HepG2 (cell line): ENCODE data around the gene NXN. TPM values are rescaled to one million over a fixed set of nuclear protein-coding genes. Genes with fewer than 3 reads are reported as not detected.
A peak's percentile ranks its signal among the peaks of the same experiment; 100 is the strongest.

ENCODE experiments used
- ATAC-seq: fragments of 200-7000 bp; cut with Tn5 transposase; 3 replicates; pipeline ENCODE4 v1.9.1; 2020; ENCODE audit warnings: mild to moderate bottlenecking, moderate library complexity
- BruUV-seq: library from RNA; stranded (reverse); fragments of 400-500 nt; replicated peaks from 2 replicates; lab custom pipeline; 2021; lab: Mats Ljungman, UMichigan
- CTCF ChIA-PET: fragments of 300-600 bp; formaldehyde crosslinking; extraction: SDS; loops from one replicate; lab custom pipeline; 2021; ENCODE audit warnings: low total read pairs, inconsistent platforms, low intra/inter-chr PET ratio; lab: Yijun Ruan, JAX
- POLR2A ChIA-PET: fragments of 350-600 bp; sonication (Branson Sonifier 250); formaldehyde crosslinking; loops from one replicate; lab custom pipeline; 2020; ENCODE audit warnings: antibody characterized with exemption, inconsistent platforms; lab: Yijun Ruan, JAX
- DNase-seq: peaks from one replicate; pipeline ENCODE4 v3.0.0-alpha.2; 2015; ENCODE audit warnings: low spot score
- FAIRE-seq: peaks from 3 replicates; lab custom pipeline; 2011; peaks lifted over from hg19 to GRCh38; lab: Jason Lieb, UNC
- H2AFZ ChIP-seq: one replicate; pipeline ENCODE4 v1.6.1; 2011; ENCODE audit warnings: low read length, inconsistent platforms
- H3K27ac ChIP-seq: fragments of 300-600 bp; 3 replicates; pipeline ENCODE4 v1.8.0; 2011; ENCODE audit warnings: mixed run types, mild to moderate bottlenecking, mixed read lengths, low read length, inconsistent platforms; ENCODE audit not compliant: insufficient read depth; ENCODE audit errors: extremely low read length
- H3K27me3 ChIP-seq, 2 experiments: fragments of 200-600 bp in 1 of 2; 2 replicates in 1 of 2; 3 replicates in 1 of 2; pipeline versions ENCODE4 v1.6.0 to v1.8.0; 2011; ENCODE audit warnings: low read length in 2 of 2, mild to moderate bottlenecking in 2 of 2, moderate library complexity in 2 of 2, inconsistent platforms in 1 of 2; ENCODE audit not compliant: insufficient read depth in 2 of 2, control insufficient read depth in 1 of 2
- H3K36me3 ChIP-seq, 2 experiments: fragments of 200-600 bp in 1 of 2; replicated peaks in 1 of 2; 2 replicates in 1 of 2; 3 replicates in 1 of 2; pipeline versions ENCODE4 v1.5.1 to v1.8.0; 2011; ENCODE audit warnings: low read length in 2 of 2, inconsistent platforms in 1 of 2; ENCODE audit not compliant: insufficient read depth in 2 of 2, control insufficient read depth in 1 of 2
- H3K4me1 ChIP-seq: 2 replicates; pipeline ENCODE4 v1.5.1; 2012; ENCODE audit warnings: low read length, inconsistent platforms; ENCODE audit not compliant: insufficient read depth
- H3K4me2 ChIP-seq: 2 replicates; pipeline ENCODE4 v1.6.0; 2011; ENCODE audit warnings: low read depth, low read length, inconsistent platforms
- H3K4me3 ChIP-seq, 3 experiments: fragments of 200-600 bp in 1 of 3; sonication (generic), shearing (Covaris generic) in 1 of 3; replicated peaks in 1 of 3; 2 replicates each; pipeline ENCODE4 v1.5.1; 2011 to 2016; ENCODE audit warnings: low read length in 3 of 3, inconsistent platforms in 2 of 3, low read depth in 2 of 3, mild to moderate bottlenecking in 2 of 3, control low read depth in 1 of 3, mixed read lengths in 1 of 3; ENCODE audit not compliant: insufficient read depth in 1 of 3
- H3K79me2 ChIP-seq: one replicate; pipeline ENCODE4 v1.6.1; 2011; ENCODE audit warnings: low read length, inconsistent platforms; ENCODE audit not compliant: insufficient read depth
- H3K9ac ChIP-seq: 2 replicates; pipeline ENCODE4 v1.6.0; 2011; ENCODE audit warnings: mild to moderate bottlenecking, low read depth, low read length, inconsistent platforms; ENCODE audit not compliant: insufficient read depth
- H3K9me3 ChIP-seq: 2 replicates; pipeline ENCODE4 v1.5.1; 2012; ENCODE audit warnings: mild to moderate bottlenecking, low read length
- H4K20me1 ChIP-seq: 2 replicates; pipeline ENCODE4 v1.6.0; 2011; ENCODE audit warnings: inconsistent platforms, mild to moderate bottlenecking, low read length, moderate library complexity; ENCODE audit not compliant: insufficient read depth
- ARID4A ChIP-seq: sonication (generic); formaldehyde crosslinking; IDR thresholded peaks from 2 replicates; pipeline ENCODE4 v1.5.0; 2020; ENCODE audit warnings: mild to moderate bottlenecking, missing genetic modification reagents, borderline replicate concordance
- ASH2L ChIP-seq: fragments of 300-600, 200-600 bp; sonication (generic); IDR thresholded peaks from 2 replicates; pipeline ENCODE4 v1.7.0; 2017; ENCODE audit warnings: low read depth, mild to moderate bottlenecking, moderate library complexity, mixed read lengths, low read length; ENCODE audit not compliant: insufficient read length
- IRF2 ChIP-seq: IDR thresholded peaks from 2 replicates; pipeline ENCODE4 v1.6.1; 2018; ENCODE audit warnings: missing genetic modification reagents, missing compliant biosample characterization
- NBN ChIP-seq: fragments of 450-650 bp; conservative IDR thresholded peaks from 2 replicates; pipeline ENCODE4 v1.6.1; 2017
- NFIC ChIP-seq: IDR thresholded peaks from 2 replicates; pipeline ENCODE4 v1.6.1; 2012; ENCODE audit warnings: mild to moderate bottlenecking, low read length, inconsistent platforms
- RAD21 ChIP-seq: fragments of 450-650 bp; formaldehyde crosslinking; IDR thresholded peaks from 2 replicates; pipeline ENCODE4 v1.5.0; 2020; ENCODE audit warnings: mild to moderate bottlenecking
- SP140L ChIP-seq: sonication (generic); formaldehyde crosslinking; IDR thresholded peaks from 2 replicates; pipeline ENCODE4 v1.4.0; 2020; ENCODE audit warnings: missing genetic modification reagents, borderline replicate concordance
- TBX2 ChIP-seq: sonication (generic); formaldehyde crosslinking; IDR thresholded peaks from 2 replicates; pipeline ENCODE4 v1.5.0; 2020; ENCODE audit warnings: missing genetic modification reagents, mild to moderate bottlenecking, borderline replicate concordance
- THYN1 ChIP-seq: sonication (generic); formaldehyde crosslinking; IDR thresholded peaks from 2 replicates; pipeline ENCODE4 v1.8.1; 2023; ENCODE audit warnings: low read depth, mild to moderate bottlenecking, moderate library complexity, missing genetic modification reagents, borderline replicate concordance
- USF2 ChIP-seq, 2 experiments: sonication (generic) in 1 of 2; formaldehyde crosslinking in 1 of 2; IDR thresholded peaks; 2 replicates each; pipeline versions ENCODE4 v1.5.1 to v1.6.1; 2011 to 2020; ENCODE audit warnings: borderline replicate concordance in 1 of 2, low read depth in 1 of 2, low read length in 1 of 2, mild to moderate bottlenecking in 1 of 2, missing genetic modification reagents in 1 of 2, moderate library complexity in 1 of 2
- ZNF260 ChIP-seq: sonication (generic); formaldehyde crosslinking; IDR thresholded peaks from 2 replicates; pipeline ENCODE4 v1.4.0; 2020; ENCODE audit warnings: missing genetic modification reagents, low read depth, mild to moderate bottlenecking, borderline replicate concordance
- ZNF326 ChIP-seq: sonication (generic); formaldehyde crosslinking; IDR thresholded peaks from 2 replicates; pipeline ENCODE4 v1.4.0; 2020; ENCODE audit warnings: missing genetic modification reagents, borderline replicate concordance
- ZNF33B ChIP-seq: sonication (generic); formaldehyde crosslinking; IDR thresholded peaks from 2 replicates; pipeline ENCODE4 v1.5.1; 2020; ENCODE audit warnings: mild to moderate bottlenecking, missing genetic modification reagents
- ZNF362 ChIP-seq: sonication (generic); formaldehyde crosslinking; IDR thresholded peaks from 2 replicates; pipeline ENCODE4 v1.4.0; 2020; ENCODE audit warnings: missing genetic modification reagents, mild to moderate bottlenecking, borderline replicate concordance
- ZNF670 ChIP-seq: sonication (generic); formaldehyde crosslinking; IDR thresholded peaks from 2 replicates; pipeline ENCODE4 v1.8.0; 2022; ENCODE audit warnings: mild to moderate bottlenecking, missing genetic modification reagents, borderline replicate concordance
- WGBS: methylation state at CpG from one replicate; pipeline ENCODE4 v1.1.6; 2017; ENCODE audit warnings: low lambda C conversion rate; 5-methylcytosine and 5-hydroxymethylcytosine counted together
- in situ Hi-C: cut with HindIII; loops from 2 replicates; pipeline ENCODE4 v1.10.0; 2017; ENCODE audit warnings: low pct_unique_long_range_greater_than_20kb; ENCODE audit not compliant: extremely low pct_ligation_motif_present
- intact Hi-C: fragments of 100-400 bp; cut with micrococcal nuclease; formaldehyde crosslinking; loops from one replicate; pipeline ENCODE4 v1.10.0; 2022; ENCODE audit not compliant: unreplicated experiment
- polyA plus RNA-seq, 8 experiments: library from polyadenylated mRNA; depleted of rRNA in 3 of 8; stranded (reverse) in 7 of 8; unstranded in 1 of 8; fragments of >200 nt; fragmentation: Illumina TruSeq in 4 of 8; extraction: Trizol in 4 of 8; gene quantifications; 2 replicates each; pipeline versions ENCODE4 v1.2.1 to v1.2.3, GENCODE V29; 2011 to 2016; ENCODE audit warnings: low read depth in 4 of 8, missing spikeins in 1 of 8, mixed read lengths in 1 of 8; ENCODE audit not compliant: insufficient read depth in 1 of 8
- total RNA-seq, 5 experiments: library from RNA; depleted of rRNA; stranded (reverse); fragments of >200 nt; fragmentation: Illumina TruSeq; extraction: Trizol; gene quantifications; 2 replicates each; pipeline ENCODE4 v1.2.3, GENCODE V29; 2016; ENCODE audit warnings: low read depth in 1 of 5

Gene NXN
- total and polyA plus RNA-seq, 2 of the 13 experiments (the other 11 are each of a cell fraction or from before 2014, with no cell fraction given), result 22.2 to 24.3 TPM

- H3K9ac ChIP-seq, result peak within 1 kb of the TSS; percentile 90
- peak within 1 kb of the TSS; percentile 74 to 84 (median 78) for H3K4me3 ChIP-seq
- no TSS peak for BruUV-seq
- FAIRE-seq (peak; percentile 44), ATAC-seq (peak; percentile 87), DNase-seq (peak; percentile 79)
- H3K9me3 ChIP-seq, result no peaks in the 10 kb centered on the region
- POLR2A ChIA-PET, result interaction anchor here (0.8 to 1.2 kb wide), 4 partner anchors 19 to 229 kb away, joined by 3 read pairs; partner anchors contain the start of genes GLOD4 and MRM3
- in situ Hi-C loops, result no loop called here
- WGBS, result 20% methylated on average over 3 of the region's 87 CpGs
- no peaks in the 10 kb centered on the region for H3K27me3 ChIP-seq
- H3K27ac ChIP-seq, result peak within 1 kb of the TSS; percentile 72
- H3K4me1 ChIP-seq, result peaks cover 26% of the 10 kb centered on the region
- no peak within 1 kb of the TSS for H2AFZ ChIP-seq
- CTCF ChIA-PET, result interaction anchor here (1.4 kb wide), 1 partner anchor 37 kb away, joined by 4 read pairs; the partner anchor contains the start of gene VPS53
- H3K79me2 ChIP-seq, result peaks cover 26% of the 10 kb centered on the region
- no peaks in the 10 kb centered on the region for H4K20me1 ChIP-seq
- intact Hi-C loops, result no loop called here
- peak within 1 kb of the TSS; percentile 85 for H3K4me2 ChIP-seq
- H3K36me3 ChIP-seq, result peaks cover 5 to 12% of the 10 kb centered on the region in 2 experiments
- TF ChIP-seq NBN (no peak), ZNF326 (CRISPR knock-in tag) (no peak; the same call in 1 of the 2 replicates), ZNF260 (CRISPR knock-in tag) (no peak), ARID4A (CRISPR knock-in tag) (peak; percentile 90; the same call in 1 of the 2 replicates), SP140L (CRISPR knock-in tag) (no peak), TBX2 (CRISPR knock-in tag) (peak; percentile 40; the same call in 1 of the 2 replicates), RAD21 (CRISPR knock-in tag) (peak; percentile 76), ZNF33B (CRISPR knock-in tag) (0 out of 2 replicates have a peak, but pooled peaks have one; percentile 17), THYN1 (CRISPR knock-in tag) (no peak), USF2 (IDR thresholded peaks at IDR 0.05; ENCODE audit: low read depth, low read length) (no peak), USF2 (CRISPR knock-in tag; IDR thresholded peaks at IDR 0.05; ENCODE audit: borderline replicate concordance) (peak; percentile 15; the same call in 1 of the 2 replicates), ZNF362 (CRISPR knock-in tag) (no peak), IRF2 (CRISPR knock-in tag) (no peak), ZNF670 (CRISPR knock-in tag) (no peak), NFIC (no peak), ASH2L (peak; percentile 73)
Measured at GRCh38 chr17:752002-752619, 227.5 kb downstream of the NXN start, which contains the start of gene GEMIN4. Gene GEMIN4, minus strand, starts transcription at chr17:752264. Its CDS starts 122 bp downstream, at chr17:752142.
